Stimulated activated naive CD8-positive, alpha-beta T cell treated with anti-CD3 and anti-CD28 coated beads, Interleukin-15, Interleukin-2, amounts not matched to agents 100 ng/mL and 50 ng/mL, for 24 hours (primary cell): ENCODE data around the gene CCDC137.

ENCODE experiments used
- H3K27ac Mint-ChIP-seq: one replicate; pipeline ENCODE4 v1.8.0; 2021; ENCODE audit warnings: mild to moderate bottlenecking, mixed read lengths
- H3K27me3 Mint-ChIP-seq: one replicate; pipeline ENCODE4 v1.8.0; 2021; ENCODE audit warnings: mixed read lengths
- H3K36me3 Mint-ChIP-seq: one replicate; pipeline ENCODE4 v1.8.0; 2021; ENCODE audit warnings: low read depth, mixed read lengths
- H3K4me1 Mint-ChIP-seq: one replicate; pipeline ENCODE4 v1.8.0; 2021; ENCODE audit warnings: low read depth, mixed read lengths
- H3K4me3 Mint-ChIP-seq: one replicate; pipeline ENCODE4 v1.8.0; 2021; ENCODE audit warnings: mild to moderate bottlenecking, mixed read lengths
- H3K9me3 Mint-ChIP-seq: one replicate; pipeline ENCODE4 v1.8.0; 2021; ENCODE audit warnings: mixed read lengths

CCDC137 gene

DNA sequence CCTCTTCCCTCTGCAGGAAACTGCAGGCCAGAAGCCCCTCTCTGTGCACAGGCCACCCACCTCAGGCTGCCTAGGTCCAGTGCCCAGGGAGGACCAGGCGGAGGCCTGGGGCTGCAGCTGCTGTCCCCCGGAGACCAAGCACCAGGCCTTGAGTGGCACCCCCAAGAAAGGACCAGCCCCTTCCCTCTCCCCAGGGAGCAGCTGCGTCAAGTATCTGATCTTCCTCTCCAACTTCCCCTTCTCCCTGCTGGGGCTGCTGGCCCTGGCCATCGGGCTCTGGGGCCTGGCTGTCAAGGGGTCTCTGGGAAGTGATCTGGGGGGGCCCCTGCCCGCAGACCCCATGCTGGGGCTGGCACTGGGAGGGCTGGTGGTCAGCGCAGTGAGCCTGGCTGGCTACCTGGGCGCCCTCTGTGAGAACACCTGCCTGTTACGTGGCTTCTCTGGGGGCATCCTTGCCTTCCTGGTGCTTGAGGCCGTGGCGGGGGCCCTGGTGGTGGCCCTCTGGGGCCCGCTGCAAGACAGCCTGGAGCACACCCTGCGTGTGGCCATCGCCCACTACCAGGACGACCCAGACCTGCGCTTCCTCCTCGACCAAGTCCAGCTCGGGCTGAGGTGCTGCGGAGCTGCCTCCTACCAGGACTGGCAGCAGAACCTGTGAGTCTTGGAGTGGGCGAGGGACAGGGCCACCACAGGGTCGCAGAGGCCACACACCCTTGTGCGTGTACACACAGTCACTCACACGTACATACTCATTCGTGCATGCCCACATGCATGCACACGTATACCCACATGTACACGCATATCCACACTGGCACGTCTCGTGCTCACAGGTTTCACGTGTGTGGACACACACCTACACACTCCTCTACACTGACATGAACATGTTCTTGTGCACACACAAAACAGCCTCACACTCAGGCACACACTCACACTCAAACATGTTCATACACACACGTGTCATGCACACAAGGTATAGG, 21.3 kb upstream of the CCDC137 start:
- no peak overlapping the region for H3K4me3 Mint-ChIP-seq

GRCh38 chr17:81646869-81647600, 19.5 kb upstream of the CCDC137 start:
- no peaks in the 10 kb centered on the region for H3K4me1 Mint-ChIP-seq
- H3K27me3 Mint-ChIP-seq = peaks cover 23% of the 10 kb centered on the region
- no peak overlapping the region for H3K27ac Mint-ChIP-seq
- no peak overlapping the region for H3K4me3 Mint-ChIP-seq
- no peaks in the 10 kb centered on the region for H3K36me3 Mint-ChIP-seq
- no peaks in the 10 kb centered on the region for H3K9me3 Mint-ChIP-seq

More for the DNA sequence above, 21.3 kb upstream of the CCDC137 start:
- no peaks in the 10 kb centered on the region for H3K9me3 Mint-ChIP-seq
- no peaks in the 10 kb centered on the region for H3K36me3 Mint-ChIP-seq
- peaks cover 19% of the 10 kb centered on the region for H3K27me3 Mint-ChIP-seq
- H3K27ac Mint-ChIP-seq = no peak overlapping the region
- no peaks in the 10 kb centered on the region for H3K4me1 Mint-ChIP-seq

DNA sequence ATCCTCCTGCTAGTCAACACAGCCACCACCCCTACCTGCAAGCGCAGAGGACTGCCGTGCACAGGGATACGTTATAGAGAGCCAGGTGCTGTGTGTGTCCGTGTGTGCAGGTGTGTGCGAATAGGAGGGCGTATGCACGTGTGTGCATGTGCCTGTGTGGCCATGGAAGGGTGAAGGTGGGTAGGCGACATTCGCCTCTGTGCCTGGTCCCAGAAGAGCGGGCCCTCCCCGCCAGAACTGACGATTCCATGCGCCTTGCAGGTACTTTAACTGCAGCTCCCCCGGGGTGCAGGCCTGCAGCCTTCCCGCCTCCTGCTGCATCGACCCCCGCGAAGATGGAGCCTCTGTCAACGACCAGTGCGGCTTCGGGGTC, 18.9 kb upstream of the CCDC137 start:
- H3K9me3 Mint-ChIP-seq = no peaks in the 10 kb centered on the region
- no peak overlapping the region for H3K4me3 Mint-ChIP-seq
- no peak overlapping the region for H3K27ac Mint-ChIP-seq
- H3K4me1 Mint-ChIP-seq = no peaks in the 10 kb centered on the region
- H3K36me3 Mint-ChIP-seq = no peaks in the 10 kb centered on the region
- H3K27me3 Mint-ChIP-seq = peaks cover 23% of the 10 kb centered on the region

DNA sequence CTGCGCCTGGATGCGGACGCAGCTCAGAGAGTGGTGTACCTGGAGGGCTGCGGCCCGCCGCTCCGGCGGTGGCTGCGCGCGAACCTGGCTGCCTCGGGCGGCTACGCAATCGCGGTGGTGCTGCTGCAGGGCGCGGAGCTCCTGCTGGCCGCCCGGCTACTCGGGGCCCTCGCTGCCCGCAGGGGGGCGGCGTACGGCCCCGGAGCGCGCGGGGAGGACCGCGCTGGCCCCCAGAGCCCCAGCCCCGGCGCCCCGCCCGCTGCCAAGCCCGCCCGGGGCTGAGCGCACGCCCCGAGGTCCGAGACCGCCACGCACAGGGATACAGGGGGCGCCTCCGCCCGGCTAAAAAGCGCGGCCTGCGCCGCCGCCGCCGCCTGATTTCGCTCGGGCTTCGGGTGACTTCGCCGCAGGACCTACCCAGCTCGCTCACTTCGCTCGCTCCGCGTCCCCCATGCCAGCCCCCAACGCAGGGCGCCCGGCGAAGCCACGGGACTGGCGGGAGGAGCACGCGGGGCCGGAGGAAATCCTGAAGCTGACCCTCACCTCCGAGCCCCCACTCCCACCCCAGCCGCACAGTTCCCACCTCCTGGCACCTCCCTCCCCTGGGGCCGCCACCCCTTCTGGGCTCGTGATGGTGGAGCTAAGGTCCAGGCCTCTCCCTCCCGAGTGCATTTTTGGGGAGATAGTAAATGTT, 18.4 kb upstream of the CCDC137 start:
- Mint-ChIP-seq H3K4me3 (no peak overlapping the region), H3K36me3 (no peaks in the 10 kb centered on the region), H3K9me3 (no peaks in the 10 kb centered on the region), H3K4me1 (peaks cover 3% of the 10 kb centered on the region), H3K27me3 (peaks cover 23% of the 10 kb centered on the region), H3K27ac (no peak overlapping the region)

- no peak overlapping the region for H3K27ac Mint-ChIP-seq
- H3K9me3 Mint-ChIP-seq = no peaks in the 10 kb centered on the region
- H3K27me3 Mint-ChIP-seq = peaks cover 23% of the 10 kb centered on the region
- H3K36me3 Mint-ChIP-seq = no peaks in the 10 kb centered on the region
- no peak overlapping the region for H3K4me3 Mint-ChIP-seq
- H3K4me1 Mint-ChIP-seq = peaks cover 8% of the 10 kb centered on the region
These were observed 17.8 kb upstream of the CCDC137 start for GRCh38 chr17:81648707-81649085.

GRCh38 chr17:81650951-81651350, 15.6 kb upstream of the CCDC137 start:
- Mint-ChIP-seq H3K4me1 (peaks cover 13% of the 10 kb centered on the region), H3K27me3 (peaks cover 23% of the 10 kb centered on the region), H3K4me3 (no peak overlapping the region), H3K27ac (no peak overlapping the region), H3K9me3 (no peaks in the 10 kb centered on the region), H3K36me3 (no peaks in the 10 kb centered on the region)

- H3K9me3 Mint-ChIP-seq = no peaks in the 10 kb centered on the region
- H3K4me1 Mint-ChIP-seq = peaks cover 13% of the 10 kb centered on the region
- H3K27ac Mint-ChIP-seq = no peak overlapping the region
- peaks cover 23% of the 10 kb centered on the region for H3K27me3 Mint-ChIP-seq
- H3K36me3 Mint-ChIP-seq = no peaks in the 10 kb centered on the region
- no peak overlapping the region for H3K4me3 Mint-ChIP-seq
These were observed 14.8 kb upstream of the CCDC137 start for GRCh38 chr17:81651692-81652091.

DNA sequence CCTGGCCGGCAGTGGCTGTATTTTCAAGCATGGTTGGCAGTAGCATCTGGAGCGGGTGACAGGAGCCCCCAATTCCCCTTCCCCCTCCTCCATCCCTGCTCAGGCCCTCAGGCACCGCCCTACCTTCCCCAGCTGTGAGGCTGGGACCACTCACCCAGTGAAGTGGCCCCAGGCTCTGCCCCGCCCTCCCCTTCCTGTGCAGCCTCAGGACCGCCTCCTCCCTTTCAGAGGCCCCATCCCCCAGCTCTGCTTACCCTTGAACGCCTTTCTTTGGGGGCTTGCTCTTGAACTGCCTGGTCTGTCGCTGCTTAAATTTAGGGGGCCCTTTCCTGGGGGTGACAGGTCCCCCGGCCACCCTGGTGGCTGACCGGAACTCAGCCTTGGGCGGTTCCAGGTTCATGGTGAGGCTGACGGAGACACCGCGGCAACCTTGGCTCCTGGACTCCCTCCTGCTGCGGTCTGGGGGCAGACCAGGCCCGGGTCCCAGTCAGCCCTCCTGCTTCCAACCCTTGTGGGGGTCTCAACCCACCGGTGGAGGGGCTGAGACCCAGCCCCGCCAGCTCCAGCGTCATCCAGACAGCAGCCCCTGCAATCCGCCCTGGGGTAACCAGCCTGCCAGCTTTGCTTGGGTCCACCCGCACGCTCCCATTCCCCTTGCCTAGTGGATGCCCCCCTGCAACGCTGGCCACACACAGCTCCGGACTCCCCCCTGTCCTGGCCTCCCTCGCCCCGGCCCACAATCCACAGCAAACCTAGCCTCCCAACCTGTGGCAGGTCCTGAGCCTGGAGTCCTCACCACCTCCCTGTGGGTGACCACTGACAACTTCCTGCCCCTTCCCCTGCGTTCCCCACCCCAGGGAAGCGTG, 13.4 kb upstream of the CCDC137 start:
- peak overlapping the region; percentile 16 for H3K27ac Mint-ChIP-seq
- peak overlapping the region; percentile 77 for H3K4me3 Mint-ChIP-seq
- H3K4me1 Mint-ChIP-seq = peaks cover 18% of the 10 kb centered on the region
- no peaks in the 10 kb centered on the region for H3K36me3 Mint-ChIP-seq
- no peaks in the 10 kb centered on the region for H3K9me3 Mint-ChIP-seq
- H3K27me3 Mint-ChIP-seq = peaks cover 14% of the 10 kb centered on the region

- H3K36me3 Mint-ChIP-seq = no peaks in the 10 kb centered on the region
- H3K9me3 Mint-ChIP-seq = no peaks in the 10 kb centered on the region
- no peak overlapping the region for H3K4me3 Mint-ChIP-seq
- peaks cover 4% of the 10 kb centered on the region for H3K27me3 Mint-ChIP-seq
- H3K4me1 Mint-ChIP-seq = peaks cover 18% of the 10 kb centered on the region
- no peak overlapping the region for H3K27ac Mint-ChIP-seq
These were observed 11.0 kb upstream of the CCDC137 start for GRCh38 chr17:81655378-81656117.

DNA sequence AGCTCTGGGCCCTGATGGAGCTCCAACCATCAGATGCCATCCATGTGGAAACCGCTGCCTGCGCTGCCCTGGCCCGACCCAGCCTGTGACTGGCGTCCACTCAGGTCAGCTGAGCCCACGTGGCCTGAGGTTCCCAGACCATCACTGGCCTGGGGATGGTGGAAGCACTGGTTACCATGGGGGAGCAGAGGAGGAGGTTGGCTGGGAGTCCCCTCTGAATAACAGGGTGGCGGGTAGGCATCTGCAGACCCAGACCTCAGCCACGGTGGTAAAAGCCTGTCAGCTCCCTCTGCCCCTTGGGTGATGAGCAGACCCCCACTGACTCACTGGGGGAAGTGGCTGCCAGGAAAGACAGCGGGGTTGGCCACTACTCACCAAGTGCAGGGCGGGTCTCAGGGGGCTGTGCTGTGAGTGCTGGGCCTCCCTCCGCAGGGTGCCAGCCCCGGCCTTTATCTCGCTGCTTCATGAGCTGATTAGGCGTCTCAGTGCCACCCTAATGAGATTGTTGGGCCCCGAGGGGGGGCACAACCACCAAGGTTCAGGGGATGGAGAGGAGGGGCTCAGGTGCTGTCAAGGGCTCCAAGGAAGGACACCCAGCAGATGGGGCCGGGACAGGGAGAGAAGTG, 10.3 kb upstream of the CCDC137 start, which contains the start of gene PDE6G:
TSS of gene PDE6G (minus strand) at position 425 of the 626 bp plus-strand sequence. CDS start 3,237 bp downstream, outside the sequence.
- H3K4me3 Mint-ChIP-seq = no peak within 1 kb of the TSS
- H3K36me3 Mint-ChIP-seq = no peaks in the 10 kb centered on the region
- H3K9me3 Mint-ChIP-seq = no peaks in the 10 kb centered on the region
- H3K27me3 Mint-ChIP-seq = peaks cover 4% of the 10 kb centered on the region
- H3K27ac Mint-ChIP-seq = no peak within 1 kb of the TSS
- H3K4me1 Mint-ChIP-seq = peaks cover 18% of the 10 kb centered on the region

- Mint-ChIP-seq H3K36me3 (no peaks in the 10 kb centered on the region), H3K4me3 (no peak overlapping the region), H3K9me3 (no peaks in the 10 kb centered on the region), H3K27me3 (peaks cover 2% of the 10 kb centered on the region), H3K27ac (no peak overlapping the region), H3K4me1 (peaks cover 18% of the 10 kb centered on the region)
These were observed 9.7 kb upstream of the CCDC137 start for GRCh38 chr17:81656835-81657234.

GRCh38 chr17:81659038-81659437, 7.5 kb upstream of the CCDC137 start:
- peaks cover under 1% of the 10 kb centered on the region for H3K36me3 Mint-ChIP-seq

DNA sequence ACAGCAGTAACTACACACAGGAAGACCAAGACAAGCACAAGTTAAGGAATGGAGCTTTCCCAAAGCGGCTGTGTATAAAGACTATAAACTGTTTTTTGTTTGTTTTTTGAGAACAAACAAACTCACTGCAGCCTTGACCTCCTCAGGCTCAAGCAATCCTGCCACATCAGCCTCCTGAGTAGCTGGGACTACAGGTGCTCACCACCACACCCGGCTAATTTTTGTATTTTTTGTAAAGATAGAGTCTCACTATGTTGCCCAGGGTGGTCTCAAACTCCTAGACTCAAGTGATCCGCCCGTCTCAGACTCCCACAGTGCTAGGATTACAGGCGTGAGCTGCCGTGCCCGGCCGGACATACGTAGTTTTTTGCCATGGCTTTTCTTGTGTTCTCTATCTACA, 6.1 kb upstream of the CCDC137 start:
- no peaks in the 10 kb centered on the region for H3K9me3 Mint-ChIP-seq
- peaks cover 14% of the 10 kb centered on the region for H3K36me3 Mint-ChIP-seq
- H3K27ac Mint-ChIP-seq = no peak overlapping the region
- H3K4me3 Mint-ChIP-seq = no peak overlapping the region
- H3K27me3 Mint-ChIP-seq = no peaks in the 10 kb centered on the region
- H3K4me1 Mint-ChIP-seq = peaks cover 30% of the 10 kb centered on the region

More at GRCh38 chr17:81659038-81659437, 7.5 kb upstream of the CCDC137 start:
- peaks cover 19% of the 10 kb centered on the region for H3K4me1 Mint-ChIP-seq
- no peak overlapping the region for H3K27ac Mint-ChIP-seq
- H3K4me3 Mint-ChIP-seq = no peak overlapping the region
- no peaks in the 10 kb centered on the region for H3K9me3 Mint-ChIP-seq
- no peaks in the 10 kb centered on the region for H3K27me3 Mint-ChIP-seq
